HepG2 (cell line): ENCODE measurements around the gene CCDC167. TPM values are rescaled to one million over a fixed set of nuclear protein-coding genes. Genes with fewer than 3 reads are reported as not detected.

Experiments
- ATAC-seq: fragments of 200-7000 bp; cut with Tn5 transposase; 3 replicates; pipeline ENCODE4 v1.9.1; 2020; ENCODE audit warnings: mild to moderate bottlenecking, moderate library complexity
- BruUV-seq: library from RNA; stranded (reverse); fragments of 400-500 nt; replicated peaks from 2 replicates; lab custom pipeline; 2021; lab: Mats Ljungman, UMichigan
- CTCF ChIA-PET: fragments of 300-600 bp; formaldehyde crosslinking; extraction: SDS; loops from one replicate; lab custom pipeline; 2021; ENCODE audit warnings: low total read pairs, inconsistent platforms, low intra/inter-chr PET ratio; lab: Yijun Ruan, JAX
- POLR2A ChIA-PET: fragments of 350-600 bp; sonication (Branson Sonifier 250); formaldehyde crosslinking; loops from one replicate; lab custom pipeline; 2020; ENCODE audit warnings: antibody characterized with exemption, inconsistent platforms; lab: Yijun Ruan, JAX
- DNase-seq: peaks from one replicate; pipeline ENCODE4 v3.0.0-alpha.2; 2015; ENCODE audit warnings: low spot score
- FAIRE-seq: peaks from 3 replicates; lab custom pipeline; 2011; peaks lifted over from hg19 to GRCh38; lab: Jason Lieb, UNC
- H2AFZ ChIP-seq: one replicate; pipeline ENCODE4 v1.6.1; 2011; ENCODE audit warnings: low read length, inconsistent platforms
- H3K27ac ChIP-seq: fragments of 300-600 bp; 3 replicates; pipeline ENCODE4 v1.8.0; 2011; ENCODE audit warnings: mixed run types, mild to moderate bottlenecking, mixed read lengths, low read length, inconsistent platforms; ENCODE audit not compliant: insufficient read depth; ENCODE audit errors: extremely low read length
- H3K27me3 ChIP-seq, 2 experiments: fragments of 200-600 bp in 1 of 2; 2 replicates in 1 of 2; 3 replicates in 1 of 2; pipeline versions ENCODE4 v1.6.0 to v1.8.0; 2011; ENCODE audit warnings: low read length in 2 of 2, mild to moderate bottlenecking in 2 of 2, moderate library complexity in 2 of 2, inconsistent platforms in 1 of 2; ENCODE audit not compliant: insufficient read depth in 2 of 2, control insufficient read depth in 1 of 2
- H3K36me3 ChIP-seq, 2 experiments: fragments of 200-600 bp in 1 of 2; replicated peaks in 1 of 2; 2 replicates in 1 of 2; 3 replicates in 1 of 2; pipeline versions ENCODE4 v1.5.1 to v1.8.0; 2011; ENCODE audit warnings: low read length in 2 of 2, inconsistent platforms in 1 of 2; ENCODE audit not compliant: insufficient read depth in 2 of 2, control insufficient read depth in 1 of 2
- H3K4me1 ChIP-seq: 2 replicates; pipeline ENCODE4 v1.5.1; 2012; ENCODE audit warnings: low read length, inconsistent platforms; ENCODE audit not compliant: insufficient read depth
- H3K4me2 ChIP-seq: 2 replicates; pipeline ENCODE4 v1.6.0; 2011; ENCODE audit warnings: low read depth, low read length, inconsistent platforms
- H3K4me3 ChIP-seq, 3 experiments: fragments of 200-600 bp in 1 of 3; sonication (generic), shearing (Covaris generic) in 1 of 3; replicated peaks in 1 of 3; 2 replicates each; pipeline ENCODE4 v1.5.1; 2011 to 2016; ENCODE audit warnings: low read length in 3 of 3, inconsistent platforms in 2 of 3, low read depth in 2 of 3, mild to moderate bottlenecking in 2 of 3, control low read depth in 1 of 3, mixed read lengths in 1 of 3; ENCODE audit not compliant: insufficient read depth in 1 of 3
- H3K79me2 ChIP-seq: one replicate; pipeline ENCODE4 v1.6.1; 2011; ENCODE audit warnings: low read length, inconsistent platforms; ENCODE audit not compliant: insufficient read depth
- H3K9ac ChIP-seq: 2 replicates; pipeline ENCODE4 v1.6.0; 2011; ENCODE audit warnings: mild to moderate bottlenecking, low read depth, low read length, inconsistent platforms; ENCODE audit not compliant: insufficient read depth
- H3K9me3 ChIP-seq: 2 replicates; pipeline ENCODE4 v1.5.1; 2012; ENCODE audit warnings: mild to moderate bottlenecking, low read length
- H4K20me1 ChIP-seq: 2 replicates; pipeline ENCODE4 v1.6.0; 2011; ENCODE audit warnings: inconsistent platforms, mild to moderate bottlenecking, low read length, moderate library complexity; ENCODE audit not compliant: insufficient read depth
- AGO2 ChIP-seq: fragments of 200-400 bp; formaldehyde crosslinking; optimal IDR thresholded peaks from 2 replicates; pipeline ENCODE3; 2017; ENCODE audit warnings: mild to moderate bottlenecking, low read depth, low read length, moderate library complexity
- JUN ChIP-seq: sonication (generic); formaldehyde crosslinking; IDR thresholded peaks from 2 replicates; pipeline ENCODE4 v1.4.0; 2020; ENCODE audit warnings: mild to moderate bottlenecking, missing genetic modification reagents
- NFE2 ChIP-seq: sonication (generic); formaldehyde crosslinking; IDR thresholded peaks from 2 replicates; pipeline ENCODE4 v1.4.0; 2020; ENCODE audit warnings: missing genetic modification reagents
- PREB ChIP-seq: sonication (generic); formaldehyde crosslinking; IDR thresholded peaks from 2 replicates; pipeline ENCODE4 v1.4.0; 2020; ENCODE audit warnings: missing genetic modification reagents
- RELA ChIP-seq: sonication (generic); formaldehyde crosslinking; IDR thresholded peaks from 2 replicates; pipeline ENCODE4 v1.4.0; 2020; ENCODE audit warnings: missing genetic modification reagents
- SKI ChIP-seq: fragments of 450-650 bp; IDR thresholded peaks from one replicate; pipeline ENCODE4 v1.6.1; 2018; ENCODE audit warnings: mild to moderate bottlenecking; ENCODE audit not compliant: partially characterized antibody
- SMAD1 ChIP-seq: sonication (generic); formaldehyde crosslinking; IDR thresholded peaks from 2 replicates; pipeline ENCODE4 v1.4.0; 2020; ENCODE audit warnings: missing genetic modification reagents, low read depth, mild to moderate bottlenecking, borderline replicate concordance
- SMARCE1 ChIP-seq: fragments of 450-650 bp; IDR thresholded peaks from 2 replicates; pipeline ENCODE4 v1.6.1; 2017; ENCODE audit warnings: borderline replicate concordance
- TEAD3 ChIP-seq: optimal IDR thresholded peaks from 2 replicates; pipeline ENCODE3; 2016; ENCODE audit warnings: borderline replicate concordance
- TRAFD1 ChIP-seq: sonication (generic); formaldehyde crosslinking; IDR thresholded peaks from 2 replicates; pipeline ENCODE4 v1.5.1; 2020; ENCODE audit warnings: missing genetic modification reagents, mild to moderate bottlenecking, borderline replicate concordance
- USF2 ChIP-seq, 2 experiments: sonication (generic) in 1 of 2; formaldehyde crosslinking in 1 of 2; IDR thresholded peaks; 2 replicates each; pipeline versions ENCODE4 v1.5.1 to v1.6.1; 2011 to 2020; ENCODE audit warnings: borderline replicate concordance in 1 of 2, low read depth in 1 of 2, low read length in 1 of 2, mild to moderate bottlenecking in 1 of 2, missing genetic modification reagents in 1 of 2, moderate library complexity in 1 of 2
- ZBTB37 ChIP-seq: sonication (generic); formaldehyde crosslinking; IDR thresholded peaks from 2 replicates; pipeline ENCODE4 v1.4.0; 2020; ENCODE audit warnings: mild to moderate bottlenecking, missing genetic modification reagents
- ZNF44 ChIP-seq: sonication (generic); formaldehyde crosslinking; IDR thresholded peaks from 2 replicates; pipeline ENCODE4 v1.5.1; 2020; ENCODE audit warnings: mild to moderate bottlenecking, missing genetic modification reagents
- ZNF513 ChIP-seq: sonication (generic); formaldehyde crosslinking; conservative IDR thresholded peaks from 2 replicates; pipeline ENCODE4 v1.5.0; 2020; ENCODE audit warnings: missing genetic modification reagents
- ZNF746 ChIP-seq: sonication (generic); formaldehyde crosslinking; IDR thresholded peaks from 2 replicates; pipeline ENCODE4 v1.8.0; 2022; ENCODE audit warnings: mild to moderate bottlenecking, missing genetic modification reagents
- ZNF749 ChIP-seq: sonication (generic); formaldehyde crosslinking; IDR thresholded peaks from 2 replicates; pipeline ENCODE4 v1.8.0; 2022; ENCODE audit warnings: mild to moderate bottlenecking, missing genetic modification reagents, moderate library complexity, borderline replicate concordance
- ZSCAN22 ChIP-seq: sonication (generic); formaldehyde crosslinking; IDR thresholded peaks from 2 replicates; pipeline ENCODE4 v1.4.0; 2020; ENCODE audit warnings: mild to moderate bottlenecking, missing genetic modification reagents
- WGBS: methylation state at CpG from one replicate; pipeline ENCODE4 v1.1.6; 2017; ENCODE audit warnings: low lambda C conversion rate; 5-methylcytosine and 5-hydroxymethylcytosine counted together
- in situ Hi-C: cut with HindIII; loops from 2 replicates; pipeline ENCODE4 v1.10.0; 2017; ENCODE audit warnings: low pct_unique_long_range_greater_than_20kb; ENCODE audit not compliant: extremely low pct_ligation_motif_present
- intact Hi-C: fragments of 100-400 bp; cut with micrococcal nuclease; formaldehyde crosslinking; loops from one replicate; pipeline ENCODE4 v1.10.0; 2022; ENCODE audit not compliant: unreplicated experiment
- polyA plus RNA-seq, 8 experiments: library from polyadenylated mRNA; depleted of rRNA in 3 of 8; stranded (reverse) in 7 of 8; unstranded in 1 of 8; fragments of >200 nt; fragmentation: Illumina TruSeq in 4 of 8; extraction: Trizol in 4 of 8; gene quantifications; 2 replicates each; pipeline versions ENCODE4 v1.2.1 to v1.2.3, GENCODE V29; 2011 to 2016; ENCODE audit warnings: low read depth in 4 of 8, missing spikeins in 1 of 8, mixed read lengths in 1 of 8; ENCODE audit not compliant: insufficient read depth in 1 of 8
- total RNA-seq, 5 experiments: library from RNA; depleted of rRNA; stranded (reverse); fragments of >200 nt; fragmentation: Illumina TruSeq; extraction: Trizol; gene quantifications; 2 replicates each; pipeline ENCODE4 v1.2.3, GENCODE V29; 2016; ENCODE audit warnings: low read depth in 1 of 5

Gene CCDC167
- total and polyA plus RNA-seq, 2 of the 13 experiments (the other 11 are each of a cell fraction or from before 2014, with no cell fraction given): 48.4 to 66.8 TPM

GRCh38 chr6:37479266-37479854 is 20.3 kb downstream of the CCDC167 start:
- in situ Hi-C loops (no loop called here), intact Hi-C loops (no loop called here)
- POLR2A ChIA-PET: no interaction called here
- TF ChIP-seq SMARCE1 (no peak), RELA (CRISPR knock-in tag) (no peak), JUN (no peak), ZBTB37 (CRISPR knock-in tag) (no peak), SKI (no peak), TRAFD1 (no peak), ZNF746 (CRISPR knock-in tag) (no peak), AGO2 (peak; percentile 57), NFE2 (CRISPR knock-in tag) (no peak), PREB (CRISPR knock-in tag) (no peak), ZNF44 (no peak), USF2 (IDR thresholded peaks at IDR 0.05; ENCODE audit: low read depth, low read length) (no peak), USF2 (CRISPR knock-in tag; IDR thresholded peaks at IDR 0.05; ENCODE audit: borderline replicate concordance) (no peak), SMAD1 (CRISPR knock-in tag) (no peak), ZNF513 (CRISPR knock-in tag) (no peak), ZSCAN22 (CRISPR knock-in tag) (no peak), TEAD3 (CRISPR knock-in tag) (no peak), ZNF749 (CRISPR knock-in tag) (no peak)

More at GRCh38 chr6:37479266-37479854, 20.3 kb downstream of the CCDC167 start:
- Histone ChIP-seq H3K27me3 (no peaks in the 10 kb centered on the region), H3K9me3 (no peaks in the 10 kb centered on the region), H3K4me3 (no peak overlapping the region), H4K20me1 (no peaks in the 10 kb centered on the region), H2AFZ (no peak overlapping the region), H3K79me2 (no peaks in the 10 kb centered on the region), H3K36me3 (peaks cover 48 to 83% of the 10 kb centered on the region in 2 experiments), H3K9ac (no peak overlapping the region), H3K4me2 (no peak overlapping the region), H3K4me1 (no peaks in the 10 kb centered on the region), H3K27ac (no peak overlapping the region)
- FAIRE-seq (no peak), ATAC-seq (no peak), DNase-seq (no peak)
- CTCF ChIA-PET: no interaction called here
- BruUV-seq: no TSS peak
- WGBS: 100% methylated on average over 3 of the region's 6 CpGs
